Measurements from ENCODE around the gene SGCG.

Gene SGCG

GRCh38 chr13:23344931-23345595, 164.3 kb downstream of the SGCG start:
- no peak for DNase-seq

GRCh38 chr13:23347601-23348000, 166.8 kb downstream of the SGCG start:
- DNase-seq, result no peak

- no peak for DNase-seq
Observed at GRCh38 chr13:23348262-23349127, 167.7 kb downstream of the SGCG start.

GRCh38 chr13:23349161-23349897, 168.6 kb downstream of the SGCG start:
- no peak for DNase-seq

GRCh38 chr13:23350009-23350408, 169.2 kb downstream of the SGCG start:
- DNase-seq, result no peak

- no peak for DNase-seq
Observed at GRCh38 chr13:23352161-23352560, 171.4 kb downstream of the SGCG start.

GRCh38 chr13:23354520-23354919, 173.7 kb downstream of the SGCG start:
- DNase-seq, result no peak

GRCh38 chr13:23356368-23356767, 175.6 kb downstream of the SGCG start:
- no peak for DNase-seq

- no peak for DNase-seq
Observed at GRCh38 chr13:23357349-23357748, 176.6 kb downstream of the SGCG start.

- no peak for DNase-seq
Observed at GRCh38 chr13:23359882-23360281, 179.1 kb downstream of the SGCG start.

GRCh38 chr13:23365652-23366051, 184.9 kb downstream of the SGCG start:
- no peak for DNase-seq

- no peak for DNase-seq
Observed at GRCh38 chr13:23367907-23368306, 187.1 kb downstream of the SGCG start.

- DNase-seq, result peak in 1 of 5 donors; percentile 23
Observed at GRCh38 chr13:23372264-23372906, 191.6 kb downstream of the SGCG start.
